ENCODE results near the gene HOXA3. TPM values are rescaled to one million over a fixed set of nuclear protein-coding genes. Genes with fewer than 3 reads are reported as not detected.
A peak's percentile ranks its signal among the peaks of the same experiment; 100 is the strongest.

HOXA3 gene
- total RNA-seq, 2 donors from 2014 or later = 6.5 to 29.3 TPM

DNA sequence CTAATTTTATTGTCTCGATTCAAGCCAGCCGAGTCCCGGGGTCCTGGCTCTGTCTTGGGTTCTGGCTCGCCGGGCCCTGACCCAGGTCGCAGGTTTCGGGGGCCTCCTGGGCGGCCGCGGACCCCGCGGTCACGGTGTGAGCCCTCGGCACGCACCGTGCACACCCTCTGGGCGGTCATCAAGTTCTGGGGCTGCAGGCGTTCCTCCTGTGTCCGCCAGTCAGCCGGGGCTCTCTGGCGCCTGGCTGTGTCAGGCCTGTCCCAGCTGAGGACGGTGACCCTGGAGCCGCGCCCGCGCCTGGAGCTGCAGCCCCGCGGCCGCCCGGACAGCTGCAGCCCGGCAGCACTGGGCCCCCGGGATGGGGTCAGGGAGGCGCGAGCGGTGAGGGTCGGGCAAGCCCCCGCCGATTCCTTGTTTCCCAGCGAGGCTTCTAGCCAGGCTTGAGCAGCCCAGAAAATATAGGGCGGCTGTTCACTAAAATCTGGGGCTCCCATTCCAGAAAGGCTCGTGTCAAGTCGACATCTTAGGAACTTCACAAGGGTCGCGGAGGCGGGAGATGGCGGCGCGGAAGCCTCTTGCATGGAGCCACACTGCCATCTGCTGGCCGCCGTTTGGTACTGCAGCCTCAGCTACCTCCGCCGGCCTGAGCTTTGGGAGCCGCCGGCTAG lies 8.3 kb upstream of the HOXA3 start:
- Histone ChIP-seq H3K27me3 (replicated peaks; ENCODE audit: insufficient read depth) (peaks cover 4% of the 10 kb centered on the region), H3K27ac (no peak overlapping the region)
- ATAC-seq (ENCODE audit: insufficient number of reproducible peaks, low FRiP score, low read depth) = peak; percentile 7

GRCh38 chr7:27160145-27160545 lies 7.8 kb upstream of the HOXA3 start:
- peaks cover 10 to 26% of the 10 kb centered on the region in 2 donors for H3K4me1 ChIP-seq (ENCODE audit: control insufficient read depth in 1 of 2, low read depth in 2 of 2)
- DNase-seq (ENCODE audit: low spot score) (no peak), ATAC-seq (ENCODE audit: insufficient number of reproducible peaks, low FRiP score, low read depth) (no peak)
- TF ChIP-seq, protein P1, sequence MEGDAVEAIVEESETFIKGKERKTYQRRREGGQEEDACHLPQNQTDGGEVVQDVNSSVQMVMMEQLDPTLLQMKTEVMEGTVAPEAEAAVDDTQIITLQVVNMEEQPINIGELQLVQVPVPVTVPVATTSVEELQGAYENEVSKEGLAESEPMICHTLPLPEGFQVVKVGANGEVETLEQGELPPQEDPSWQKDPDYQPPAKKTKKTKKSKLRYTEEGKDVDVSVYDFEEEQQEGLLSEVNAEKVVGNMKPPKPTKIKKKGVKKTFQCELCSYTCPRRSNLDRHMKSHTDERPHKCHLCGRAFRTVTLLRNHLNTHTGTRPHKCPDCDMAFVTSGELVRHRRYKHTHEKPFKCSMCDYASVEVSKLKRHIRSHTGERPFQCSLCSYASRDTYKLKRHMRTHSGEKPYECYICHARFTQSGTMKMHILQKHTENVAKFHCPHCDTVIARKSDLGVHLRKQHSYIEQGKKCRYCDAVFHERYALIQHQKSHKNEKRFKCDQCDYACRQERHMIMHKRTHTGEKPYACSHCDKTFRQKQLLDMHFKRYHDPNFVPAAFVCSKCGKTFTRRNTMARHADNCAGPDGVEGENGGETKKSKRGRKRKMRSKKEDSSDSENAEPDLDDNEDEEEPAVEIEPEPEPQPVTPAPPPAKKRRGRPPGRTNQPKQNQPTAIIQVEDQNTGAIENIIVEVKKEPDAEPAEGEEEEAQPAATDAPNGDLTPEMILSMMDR (IDR thresholded peaks at IDR 0.05) = no peak
- no peaks in the 10 kb centered on the region for H3K36me3 ChIP-seq
- H3K9me3 ChIP-seq = no peaks in the 10 kb centered on the region
- peak overlapping the region; percentile 78 for H3K4me3 ChIP-seq
- no peak overlapping the region for H3K27ac ChIP-seq
- H3K27me3 ChIP-seq (replicated peaks; ENCODE audit: insufficient read depth) = no peaks in the 10 kb centered on the region

More for the DNA sequence above, 8.3 kb upstream of the HOXA3 start:
- peak; percentile 54 for DNase-seq (ENCODE audit: low spot score)
- TF ChIP-seq, protein P1 (IDR thresholded peaks at IDR 0.05) = no peak
- Histone ChIP-seq H3K36me3 (no peaks in the 10 kb centered on the region), H3K4me1 (ENCODE audit: control insufficient read depth in 1 of 2, low read depth in 2 of 2) (peaks cover 11 to 26% of the 10 kb centered on the region in 2 donors), H3K4me3 (peak overlapping the region; percentile 78), H3K9me3 (no peaks in the 10 kb centered on the region)

DNA sequence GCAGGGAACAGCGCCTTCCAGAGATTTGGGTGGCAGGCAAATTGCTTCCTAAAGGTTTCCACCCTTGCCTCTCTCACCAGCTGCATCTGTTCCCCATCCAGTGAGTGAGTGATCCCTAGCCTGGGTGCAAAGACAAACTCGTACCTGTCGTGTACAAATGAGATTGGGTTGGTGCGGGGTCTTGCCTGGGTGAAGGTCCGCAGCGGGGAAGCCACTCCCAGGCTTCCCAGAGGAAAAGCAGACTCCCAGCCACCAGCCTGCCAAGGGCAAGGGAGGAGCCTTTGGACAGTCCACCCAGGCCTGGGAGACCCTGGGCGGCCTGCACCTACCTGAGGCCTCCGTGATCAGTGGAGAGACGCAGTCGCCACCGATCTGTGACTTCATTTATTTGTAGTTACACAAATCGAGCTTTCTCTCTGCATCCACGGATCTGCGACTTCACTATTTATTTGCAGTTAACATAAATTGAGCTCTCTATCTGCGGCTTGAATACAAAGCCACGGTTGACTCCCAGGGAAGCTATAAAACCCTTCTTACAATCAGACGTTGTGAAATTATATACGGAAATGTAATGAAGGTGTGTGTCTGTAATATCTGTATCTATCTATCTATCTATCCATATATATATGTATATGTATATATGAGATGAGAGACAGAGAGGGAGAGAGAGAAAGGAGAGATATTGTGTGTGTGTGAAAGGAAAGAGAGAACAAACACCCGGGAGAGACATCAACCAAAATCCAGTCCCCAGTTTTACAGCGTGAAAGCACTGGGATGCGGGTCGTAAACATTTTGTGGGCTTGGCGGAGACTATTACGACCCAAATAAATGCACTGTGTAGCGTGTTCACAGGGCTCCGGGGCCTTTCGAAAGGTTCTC lies 7.1 kb upstream of the HOXA3 start:
- Histone ChIP-seq H3K27ac (no peak overlapping the region), H3K4me1 (ENCODE audit: control insufficient read depth in 1 of 2, low read depth in 2 of 2) (peaks cover 13 to 24% of the 10 kb centered on the region in 2 donors), H3K9me3 (no peaks in the 10 kb centered on the region), H3K36me3 (no peaks in the 10 kb centered on the region), H3K4me3 (peak overlapping the region; percentile 78), H3K27me3 (replicated peaks; ENCODE audit: insufficient read depth) (no peaks in the 10 kb centered on the region)
- no peak for ATAC-seq (ENCODE audit: insufficient number of reproducible peaks, low FRiP score, low read depth)
- TF ChIP-seq, protein P1 (IDR thresholded peaks at IDR 0.05) = no peak
- no peak for DNase-seq (ENCODE audit: low spot score)

DNA sequence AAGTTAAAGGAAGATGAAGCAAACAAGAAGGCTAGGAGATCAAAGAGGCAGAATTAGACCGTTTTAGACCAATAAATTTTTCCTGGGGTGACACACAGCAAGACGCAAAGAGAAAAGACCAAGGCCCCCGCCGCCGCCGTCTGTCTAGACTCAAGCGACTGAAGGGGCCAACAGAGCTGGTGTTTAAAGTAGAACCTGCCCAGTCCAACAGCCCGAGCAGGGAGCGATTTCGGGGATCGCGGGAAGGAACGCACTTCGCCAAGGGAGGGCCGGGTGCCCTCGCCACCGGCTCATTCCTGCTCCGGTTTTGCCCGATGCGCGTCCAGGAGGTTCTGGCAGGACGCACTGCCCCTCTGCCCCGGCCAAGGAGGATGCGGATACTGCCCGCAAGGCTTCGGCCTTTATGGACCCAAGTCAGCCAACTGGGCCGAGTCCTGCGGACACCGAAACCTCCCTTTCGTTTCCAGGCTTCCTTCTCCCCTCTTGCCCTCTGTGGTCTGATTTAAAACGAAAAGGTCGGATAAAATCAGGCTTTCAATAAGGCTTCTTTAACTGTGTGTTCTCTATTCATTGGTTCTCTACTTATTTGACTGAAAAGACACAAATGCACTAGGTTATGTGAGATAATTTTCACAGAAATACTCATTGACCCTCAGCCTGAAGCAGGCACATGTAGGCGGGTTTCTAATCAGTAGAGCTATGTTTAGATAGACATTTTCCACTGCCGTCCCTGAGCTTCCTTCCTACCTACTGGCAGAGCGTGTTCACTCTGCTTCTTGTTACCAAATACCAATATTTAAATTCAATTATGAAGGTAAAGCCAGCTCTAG lies 6.3 kb upstream of the HOXA3 start:
- H3K27me3 ChIP-seq (replicated peaks; ENCODE audit: insufficient read depth) = no peaks in the 10 kb centered on the region
- H3K27ac ChIP-seq = no peak overlapping the region
- TF ChIP-seq, protein P1 (IDR thresholded peaks at IDR 0.05) = no peak
- H3K4me1 ChIP-seq (ENCODE audit: control insufficient read depth in 1 of 2, low read depth in 2 of 2) = peaks cover 13 to 24% of the 10 kb centered on the region in 2 donors
- H3K9me3 ChIP-seq = no peaks in the 10 kb centered on the region
- DNase-seq (ENCODE audit: low spot score) (no peak), ATAC-seq (ENCODE audit: insufficient number of reproducible peaks, low FRiP score, low read depth) (no peak)
- no peaks in the 10 kb centered on the region for H3K36me3 ChIP-seq
- no peak overlapping the region for H3K4me3 ChIP-seq

Measured in thoracic aorta (tissue), 2 donors.